ENCODE results near the gene NR4A3. TPM values are rescaled to one million over a fixed set of nuclear protein-coding genes. Genes with fewer than 3 reads are reported as not detected.

NR4A3 gene
- total and polyA plus RNA-seq, 2 experiments from 2014 or later: 0.10 to 0.17 TPM

DNA sequence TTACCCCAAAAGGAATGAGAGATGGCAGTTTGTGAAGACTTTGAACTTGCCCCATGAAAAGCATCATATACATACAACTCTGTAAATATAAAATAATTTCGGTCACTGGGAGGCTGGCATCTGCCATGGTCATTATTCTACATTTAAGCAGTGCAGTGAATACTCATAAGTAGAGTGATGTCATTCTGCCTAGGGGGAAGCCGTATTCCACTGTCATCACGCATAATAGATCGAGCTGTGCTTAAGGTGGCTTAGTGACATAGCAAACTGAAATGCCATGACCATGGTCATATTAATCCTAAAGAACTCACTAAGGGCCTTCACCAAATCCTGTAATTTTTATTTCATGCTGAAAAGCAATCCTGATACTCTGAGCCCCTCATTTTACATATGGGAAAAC is 42.4 kb upstream of the NR4A3 start:
- H3K27me3 ChIP-seq (ENCODE audit: insufficient read depth): no peaks in the 10 kb centered on the region
- 0 out of 2 replicates have a peak, but pooled peaks cover 4% of the 10 kb centered on the region for H3K9me2 ChIP-seq (ENCODE audit: insufficient read depth)
- ATAC-seq: no peak
- H4K20me1 ChIP-seq (replicated peaks; ENCODE audit: insufficient read depth): no peaks in the 10 kb centered on the region
- no peaks in the 10 kb centered on the region for H3K79me2 ChIP-seq (replicated peaks; ENCODE audit: insufficient read depth)
- H3K4me1 Mint-ChIP-seq: peaks cover 13% of the 10 kb centered on the region
- H3K36me3 ChIP-seq (ENCODE audit: insufficient read depth): no peaks in the 10 kb centered on the region
- TF ChIP-seq CTCF (conservative IDR thresholded peaks at IDR 0.05; ENCODE audit: low read depth in 2 of 2) (no peak), STAT1 (IDR thresholded peaks at IDR 0.05; ENCODE audit: unreplicated experiment) (no peak), JUNB (IDR thresholded peaks at IDR 0.05; ENCODE audit: unreplicated experiment) (no peak), ZNF331 (CRISPR knock-in tag; IDR thresholded peaks at IDR 0.05; ENCODE audit: low read depth) (no peak), CREB1 (CRISPR knock-in tag; IDR thresholded peaks at IDR 0.05; ENCODE audit: low read depth) (no peak), EZH2 (IDR thresholded peaks at IDR 0.05; ENCODE audit: low read depth, unreplicated experiment) (no peak), ZNF114 (CRISPR knock-in tag; IDR thresholded peaks at IDR 0.05) (no peak), POLR2AphosphoS5 (IDR thresholded peaks at IDR 0.05; ENCODE audit: low read depth) (no peak), NANOG (IDR thresholded peaks at IDR 0.05; ENCODE audit: borderline replicate concordance) (no peak), EZH2phosphoT487 (IDR thresholded peaks at IDR 0.05; ENCODE audit: unreplicated experiment) (no peak)
- TF ChIP-seq, protein P1, sequence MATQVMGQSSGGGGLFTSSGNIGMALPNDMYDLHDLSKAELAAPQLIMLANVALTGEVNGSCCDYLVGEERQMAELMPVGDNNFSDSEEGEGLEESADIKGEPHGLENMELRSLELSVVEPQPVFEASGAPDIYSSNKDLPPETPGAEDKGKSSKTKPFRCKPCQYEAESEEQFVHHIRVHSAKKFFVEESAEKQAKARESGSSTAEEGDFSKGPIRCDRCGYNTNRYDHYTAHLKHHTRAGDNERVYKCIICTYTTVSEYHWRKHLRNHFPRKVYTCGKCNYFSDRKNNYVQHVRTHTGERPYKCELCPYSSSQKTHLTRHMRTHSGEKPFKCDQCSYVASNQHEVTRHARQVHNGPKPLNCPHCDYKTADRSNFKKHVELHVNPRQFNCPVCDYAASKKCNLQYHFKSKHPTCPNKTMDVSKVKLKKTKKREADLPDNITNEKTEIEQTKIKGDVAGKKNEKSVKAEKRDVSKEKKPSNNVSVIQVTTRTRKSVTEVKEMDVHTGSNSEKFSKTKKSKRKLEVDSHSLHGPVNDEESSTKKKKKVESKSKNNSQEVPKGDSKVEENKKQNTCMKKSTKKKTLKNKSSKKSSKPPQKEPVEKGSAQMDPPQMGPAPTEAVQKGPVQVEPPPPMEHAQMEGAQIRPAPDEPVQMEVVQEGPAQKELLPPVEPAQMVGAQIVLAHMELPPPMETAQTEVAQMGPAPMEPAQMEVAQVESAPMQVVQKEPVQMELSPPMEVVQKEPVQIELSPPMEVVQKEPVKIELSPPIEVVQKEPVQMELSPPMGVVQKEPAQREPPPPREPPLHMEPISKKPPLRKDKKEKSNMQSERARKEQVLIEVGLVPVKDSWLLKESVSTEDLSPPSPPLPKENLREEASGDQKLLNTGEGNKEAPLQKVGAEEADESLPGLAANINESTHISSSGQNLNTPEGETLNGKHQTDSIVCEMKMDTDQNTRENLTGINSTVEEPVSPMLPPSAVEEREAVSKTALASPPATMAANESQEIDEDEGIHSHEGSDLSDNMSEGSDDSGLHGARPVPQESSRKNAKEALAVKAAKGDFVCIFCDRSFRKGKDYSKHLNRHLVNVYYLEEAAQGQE (IDR thresholded peaks at IDR 0.05; ENCODE audit: unreplicated experiment): no peak
- TF ChIP-seq, protein P2, sequence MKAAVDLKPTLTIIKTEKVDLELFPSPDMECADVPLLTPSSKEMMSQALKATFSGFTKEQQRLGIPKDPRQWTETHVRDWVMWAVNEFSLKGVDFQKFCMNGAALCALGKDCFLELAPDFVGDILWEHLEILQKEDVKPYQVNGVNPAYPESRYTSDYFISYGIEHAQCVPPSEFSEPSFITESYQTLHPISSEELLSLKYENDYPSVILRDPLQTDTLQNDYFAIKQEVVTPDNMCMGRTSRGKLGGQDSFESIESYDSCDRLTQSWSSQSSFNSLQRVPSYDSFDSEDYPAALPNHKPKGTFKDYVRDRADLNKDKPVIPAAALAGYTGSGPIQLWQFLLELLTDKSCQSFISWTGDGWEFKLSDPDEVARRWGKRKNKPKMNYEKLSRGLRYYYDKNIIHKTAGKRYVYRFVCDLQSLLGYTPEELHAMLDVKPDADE (IDR thresholded peaks at IDR 0.05): no peak
- TF ChIP-seq, protein P3, sequence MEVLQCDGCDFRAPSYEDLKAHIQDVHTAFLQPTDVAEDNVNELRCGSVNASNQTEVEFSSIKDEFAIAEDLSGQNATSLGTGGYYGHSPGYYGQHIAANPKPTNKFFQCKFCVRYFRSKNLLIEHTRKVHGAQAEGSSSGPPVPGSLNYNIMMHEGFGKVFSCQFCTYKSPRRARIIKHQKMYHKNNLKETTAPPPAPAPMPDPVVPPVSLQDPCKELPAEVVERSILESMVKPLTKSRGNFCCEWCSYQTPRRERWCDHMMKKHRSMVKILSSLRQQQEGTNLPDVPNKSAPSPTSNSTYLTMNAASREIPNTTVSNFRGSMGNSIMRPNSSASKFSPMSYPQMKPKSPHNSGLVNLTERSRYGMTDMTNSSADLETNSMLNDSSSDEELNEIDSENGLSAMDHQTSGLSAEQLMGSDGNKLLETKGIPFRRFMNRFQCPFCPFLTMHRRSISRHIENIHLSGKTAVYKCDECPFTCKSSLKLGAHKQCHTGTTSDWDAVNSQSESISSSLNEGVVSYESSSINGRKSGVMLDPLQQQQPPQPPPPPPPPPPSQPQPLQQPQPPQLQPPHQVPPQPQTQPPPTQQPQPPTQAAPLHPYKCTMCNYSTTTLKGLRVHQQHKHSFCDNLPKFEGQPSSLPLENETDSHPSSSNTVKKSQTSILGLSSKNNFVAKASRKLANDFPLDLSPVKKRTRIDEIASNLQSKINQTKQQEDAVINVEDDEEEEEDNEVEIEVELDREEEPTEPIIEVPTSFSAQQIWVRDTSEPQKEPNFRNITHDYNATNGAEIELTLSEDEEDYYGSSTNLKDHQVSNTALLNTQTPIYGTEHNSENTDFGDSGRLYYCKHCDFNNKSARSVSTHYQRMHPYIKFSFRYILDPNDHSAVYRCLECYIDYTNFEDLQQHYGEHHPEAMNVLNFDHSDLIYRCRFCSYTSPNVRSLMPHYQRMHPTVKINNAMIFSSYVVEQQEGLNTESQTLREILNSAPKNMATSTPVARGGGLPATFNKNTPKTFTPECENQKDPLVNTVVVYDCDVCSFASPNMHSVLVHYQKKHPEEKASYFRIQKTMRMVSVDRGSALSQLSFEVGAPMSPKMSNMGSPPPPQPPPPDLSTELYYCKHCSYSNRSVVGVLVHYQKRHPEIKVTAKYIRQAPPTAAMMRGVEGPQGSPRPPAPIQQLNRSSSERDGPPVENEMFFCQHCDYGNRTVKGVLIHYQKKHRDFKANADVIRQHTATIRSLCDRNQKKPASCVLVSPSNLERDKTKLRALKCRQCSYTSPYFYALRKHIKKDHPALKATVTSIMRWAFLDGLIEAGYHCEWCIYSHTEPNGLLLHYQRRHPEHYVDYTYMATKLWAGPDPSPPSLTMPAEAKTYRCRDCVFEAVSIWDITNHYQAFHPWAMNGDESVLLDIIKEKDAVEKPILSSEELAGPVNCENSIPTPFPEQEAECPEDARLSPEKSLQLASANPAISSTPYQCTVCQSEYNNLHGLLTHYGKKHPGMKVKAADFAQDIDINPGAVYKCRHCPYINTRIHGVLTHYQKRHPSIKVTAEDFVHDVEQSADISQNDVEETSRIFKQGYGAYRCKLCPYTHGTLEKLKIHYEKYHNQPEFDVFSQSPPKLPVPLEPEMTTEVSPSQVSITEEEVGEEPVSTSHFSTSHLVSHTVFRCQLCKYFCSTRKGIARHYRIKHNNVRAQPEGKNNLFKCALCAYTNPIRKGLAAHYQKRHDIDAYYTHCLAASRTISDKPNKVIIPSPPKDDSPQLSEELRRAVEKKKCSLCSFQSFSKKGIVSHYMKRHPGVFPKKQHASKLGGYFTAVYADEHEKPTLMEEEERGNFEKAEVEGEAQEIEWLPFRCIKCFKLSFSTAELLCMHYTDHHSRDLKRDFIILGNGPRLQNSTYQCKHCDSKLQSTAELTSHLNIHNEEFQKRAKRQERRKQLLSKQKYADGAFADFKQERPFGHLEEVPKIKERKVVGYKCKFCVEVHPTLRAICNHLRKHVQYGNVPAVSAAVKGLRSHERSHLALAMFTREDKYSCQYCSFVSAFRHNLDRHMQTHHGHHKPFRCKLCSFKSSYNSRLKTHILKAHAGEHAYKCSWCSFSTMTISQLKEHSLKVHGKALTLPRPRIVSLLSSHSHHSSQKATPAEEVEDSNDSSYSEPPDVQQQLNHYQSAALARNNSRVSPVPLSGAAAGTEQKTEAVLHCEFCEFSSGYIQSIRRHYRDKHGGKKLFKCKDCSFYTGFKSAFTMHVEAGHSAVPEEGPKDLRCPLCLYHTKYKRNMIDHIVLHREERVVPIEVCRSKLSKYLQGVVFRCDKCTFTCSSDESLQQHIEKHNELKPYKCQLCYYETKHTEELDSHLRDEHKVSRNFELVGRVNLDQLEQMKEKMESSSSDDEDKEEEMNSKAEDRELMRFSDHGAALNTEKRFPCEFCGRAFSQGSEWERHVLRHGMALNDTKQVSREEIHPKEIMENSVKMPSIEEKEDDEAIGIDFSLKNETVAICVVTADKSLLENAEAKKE (CRISPR knock-in tag; IDR thresholded peaks at IDR 0.05): no peak
- H3K4me3 Mint-ChIP-seq: no peak overlapping the region
- H3K4me2 ChIP-seq: no peak overlapping the region
- H3K27me3 Mint-ChIP-seq (ENCODE audit: insufficient read depth, low read depth, poor library complexity): no peaks in the 10 kb centered on the region
- no peak overlapping the region for H3K4me3 ChIP-seq
- no peaks in the 10 kb centered on the region for H3K36me3 Mint-ChIP-seq (ENCODE audit: low read depth)
- DNase-seq (ENCODE audit: low spot score): no peak
- H3K4me1 ChIP-seq (ENCODE audit: insufficient read depth): peaks cover 13% of the 10 kb centered on the region
- H3K27ac Mint-ChIP-seq: no peak overlapping the region
- H3K27ac ChIP-seq (ENCODE audit: low read depth): no peak overlapping the region
- no peak overlapping the region for H2AFZ ChIP-seq
- no peaks in the 10 kb centered on the region for H3K9me3 Mint-ChIP-seq
- H3F3A ChIP-seq (replicated peaks; ENCODE audit: low read depth): no peaks in the 10 kb centered on the region

Measured in GM23338 (cell line).